DND-41 (cell line): ENCODE results near the gene DIDO1.

Experiments used
- CTCF ChIP-seq: IDR thresholded peaks from 2 replicates; pipeline ENCODE4 v1.5.1; 2012; ENCODE audit warnings: borderline replicate concordance, low read length, moderate library complexity, mild to moderate bottlenecking; ENCODE audit not compliant: poor library complexity, severe bottlenecking; ENCODE audit errors: extremely low read depth
- EZH2 ChIP-seq: IDR thresholded peaks from 3 replicates; pipeline ENCODE4 v1.6.1; 2012; ENCODE audit warnings: borderline replicate concordance, low read depth, mild to moderate bottlenecking, moderate library complexity, low read length, inconsistent platforms; ENCODE audit not compliant: severe bottlenecking

DNA sequence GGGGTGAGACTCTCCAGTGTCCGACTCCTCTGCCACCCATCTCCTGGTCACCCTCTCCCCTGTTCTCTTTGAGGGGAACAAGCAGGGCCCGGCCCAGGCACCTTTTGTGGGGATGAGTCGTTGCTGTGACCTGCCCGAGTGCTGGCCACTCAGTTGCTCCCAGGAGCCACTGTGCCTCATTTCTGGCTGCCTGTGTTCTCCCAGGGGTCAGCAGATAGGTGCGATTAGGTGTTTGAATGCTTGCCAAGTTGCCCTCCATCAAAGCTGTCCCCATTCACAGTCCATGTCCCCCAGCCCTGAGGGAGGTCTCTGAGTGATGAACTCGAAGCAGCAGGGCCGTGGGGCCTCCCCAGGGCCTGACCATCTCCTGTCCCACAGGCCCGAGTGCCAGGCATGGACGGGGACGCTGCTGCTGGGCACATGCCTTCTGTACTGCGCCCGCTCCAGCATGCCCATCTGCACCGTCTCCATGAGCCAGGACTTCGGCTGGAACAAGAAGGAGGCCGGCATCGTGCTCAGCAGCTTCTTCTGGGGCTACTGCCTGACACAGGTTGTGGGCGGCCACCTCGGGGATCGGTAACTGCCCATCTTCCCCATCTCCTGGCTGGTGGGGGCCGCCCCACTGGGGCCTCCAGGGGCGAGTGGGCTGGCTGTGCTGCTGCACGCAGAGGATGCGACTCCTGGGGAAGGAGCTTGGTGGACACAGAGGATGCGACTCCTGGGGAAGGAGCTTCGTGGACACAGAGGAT, 30.3 kb upstream of the DIDO1 start:
- no peak for TF ChIP-seq CTCF
- no peak for TF ChIP-seq EZH2
